GM12875 (cell line): Measurements from ENCODE around the gene CP.

ENCODE experiments used
- H3K4me3 ChIP-seq: one replicate; pipeline ENCODE4 v1.5.1; 2011; ENCODE audit warnings: low read depth, low read length, control low read depth
- CTCF ChIP-seq: IDR thresholded peaks from 2 replicates; pipeline ENCODE4 v1.5.1; 2011; ENCODE audit warnings: low read depth, mild to moderate bottlenecking, control low read depth, inconsistent platforms, low read length, moderate library complexity, borderline replicate concordance; ENCODE audit not compliant: insufficient read depth

Gene CP

GRCh38 chr3:149122721-149123578, 98.7 kb downstream of the CP start:
- TF ChIP-seq CTCF: no peak
- H3K4me3 ChIP-seq: no peak overlapping the region
